HL-60 (cell line): ENCODE measurements around the gene CADM4.

ENCODE experiments used
- DNase-seq, 2 experiments: peaks; one replicate each; pipeline ENCODE4 v3.0.0-alpha.2; 2010 to 2020; ENCODE audit warnings: low read depth in 1 of 2, low spot score in 1 of 2
- H3K27ac ChIP-seq: fragments of 250-450 bp; sonication (Bioruptor Pico); replicated peaks from 2 replicates; pipeline ENCODE4 v1.5.1; 2020; ENCODE audit warnings: mild to moderate bottlenecking, moderate library complexity
- H3K27me3 ChIP-seq: fragments of 250-450 bp; sonication (Bioruptor Pico); 2 replicates; pipeline ENCODE4 v1.5.1; 2021; ENCODE audit warnings: mild to moderate bottlenecking, moderate library complexity; ENCODE audit not compliant: insufficient read depth, poor library complexity, severe bottlenecking
- H3K4me3 ChIP-seq: replicated peaks from 2 replicates; pipeline ENCODE4 v1.5.1; 2011; ENCODE audit warnings: mild to moderate bottlenecking, control low read depth, low read length; ENCODE audit not compliant: insufficient read depth
- CTCF ChIP-seq: IDR thresholded peaks from one replicate; pipeline ENCODE4 v1.5.1; 2011; ENCODE audit warnings: low read length, control low read depth, inconsistent platforms; ENCODE audit not compliant: insufficient read depth
- GABPA ChIP-seq: IDR thresholded peaks from 2 replicates; pipeline ENCODE4 v1.6.1; 2012; ENCODE audit warnings: low read depth
- POLR2AphosphoS5 ChIP-seq: IDR thresholded peaks from 2 replicates; pipeline ENCODE4 v1.6.1; 2012; ENCODE audit warnings: low read depth
- REST ChIP-seq: IDR thresholded peaks from 2 replicates; pipeline ENCODE4 v1.6.1; 2012; ENCODE audit warnings: low read depth; ENCODE audit not compliant: insufficient replicate concordance
- SPI1 ChIP-seq: IDR thresholded peaks from 2 replicates; pipeline ENCODE4 v1.6.1; 2012; ENCODE audit warnings: low read depth, mild to moderate bottlenecking, borderline replicate concordance

CADM4 gene

GRCh38 chr19:43662487-43662886, 22.8 kb upstream of the CADM4 start:
- no peaks in the 10 kb centered on the region for H3K27me3 ChIP-seq
- DNase-seq: no peak
- no peak overlapping the region for H3K27ac ChIP-seq
- no peak for TF ChIP-seq GABPA
- H3K4me3 ChIP-seq: no peak overlapping the region

- DNase-seq: no peak
- H3K27me3 ChIP-seq: no peaks in the 10 kb centered on the region
- TF ChIP-seq SPI1: no peak
- TF ChIP-seq CTCF: no peak
- no peak for TF ChIP-seq GABPA
- TF ChIP-seq REST: no peak
- no peak for TF ChIP-seq POLR2AphosphoS5
- no peak overlapping the region for H3K27ac ChIP-seq
- H3K4me3 ChIP-seq: no peak overlapping the region
Measured at GRCh38 chr19:43660971-43661360, 21.3 kb upstream of the CADM4 start.

GRCh38 chr19:43660301-43660970, 20.8 kb upstream of the CADM4 start:
- H3K4me3 ChIP-seq: no peak overlapping the region
- DNase-seq: no peak
- no peak for TF ChIP-seq GABPA
- no peak for TF ChIP-seq CTCF
- TF ChIP-seq SPI1: no peak
- TF ChIP-seq REST: no peak
- TF ChIP-seq POLR2AphosphoS5: no peak
- no peaks in the 10 kb centered on the region for H3K27me3 ChIP-seq
- H3K27ac ChIP-seq: no peak overlapping the region

- DNase-seq: no peak
- Histone ChIP-seq H3K27me3 (no peaks in the 10 kb centered on the region), H3K27ac (no peak overlapping the region), H3K4me3 (no peak overlapping the region)
- TF ChIP-seq POLR2AphosphoS5 (no peak), REST (no peak), CTCF (no peak), GABPA (no peak), SPI1 (no peak)
Measured at GRCh38 chr19:43658494-43658893, 18.8 kb upstream of the CADM4 start.
